Panc1 (cell line): ENCODE results near the gene ZDHHC14. TPM values are rescaled to one million over a fixed set of nuclear protein-coding genes. Genes with fewer than 3 reads are reported as not detected.

ENCODE experiments used
- ATAC-seq: fragments of 200-7000 bp; cut with Tn5 transposase; 2 replicates; pipeline ENCODE4 v1.9.1; 2020; ENCODE audit warnings: mild to moderate bottlenecking, moderate library complexity
- BruUV-seq: library from RNA; stranded (reverse); fragments of 400-500 nt; replicated peaks from 2 replicates; lab custom pipeline; 2021; lab: Mats Ljungman, UMichigan
- CTCF ChIA-PET: fragments of 300-600 bp; sonication (Branson Sonifier 250); formaldehyde crosslinking; loops from one replicate; lab custom pipeline; 2022; ENCODE audit warnings: antibody characterized with exemption; lab: Charles Lee
- POLR2A ChIA-PET: fragments of 300-600 bp; sonication (Branson Sonifier 250); formaldehyde crosslinking; loops from one replicate; lab custom pipeline; 2022; ENCODE audit warnings: antibody characterized with exemption; lab: Charles Lee
- DNase-seq: peaks from one replicate; pipeline ENCODE4 v3.0.0-alpha.2; 2010; ENCODE audit warnings: low read depth, low spot score
- H3K27ac ChIP-seq: 2 replicates; pipeline ENCODE4 v1.5.1; 2011; ENCODE audit warnings: mild to moderate bottlenecking, low read length, inconsistent platforms
- H3K27me3 ChIP-seq: fragments of 200-500 bp; sonication (Bioruptor generic); 2 replicates; pipeline ENCODE4 v1.6.0; 2014; ENCODE audit warnings: low read length, inconsistent platforms; ENCODE audit not compliant: control insufficient read depth, insufficient read depth
- H3K36me3 ChIP-seq: fragments of 200-500 bp; sonication (Bioruptor generic); 2 replicates; pipeline ENCODE4 v1.5.1; 2014; ENCODE audit warnings: inconsistent platforms, mild to moderate bottlenecking, low read length, moderate library complexity; ENCODE audit not compliant: control insufficient read depth, insufficient read depth
- H3K4me1 ChIP-seq: 2 replicates; pipeline ENCODE4 v1.5.1; 2011; ENCODE audit warnings: inconsistent platforms, mild to moderate bottlenecking, low read length, moderate library complexity; ENCODE audit not compliant: control insufficient read depth, insufficient read depth
- H3K4me3 ChIP-seq, 2 experiments: 2 replicates each; pipeline ENCODE4 v1.5.1; 2011 to 2012; ENCODE audit warnings: low read depth in 2 of 2, low read length in 2 of 2, mild to moderate bottlenecking in 2 of 2, inconsistent platforms in 1 of 2, moderate library complexity in 1 of 2
- H3K9me3 ChIP-seq: fragments of 200-500 bp; sonication (Bioruptor generic); 2 replicates; pipeline ENCODE4 v1.5.1; 2014; ENCODE audit warnings: low read depth, mild to moderate bottlenecking, inconsistent platforms, low read length, moderate library complexity; ENCODE audit not compliant: control insufficient read depth, insufficient read depth
- CTCF ChIP-seq: fragments of 450-650 bp; IDR thresholded peaks from 2 replicates; pipeline ENCODE4 v1.5.1; 2017; ENCODE audit warnings: mild to moderate bottlenecking
- POLR2AphosphoS5 ChIP-seq: IDR thresholded peaks from 2 replicates; pipeline ENCODE4 v1.6.1; 2012; ENCODE audit warnings: mild to moderate bottlenecking, low read depth, low read length, moderate library complexity
- REST ChIP-seq, 2 experiments: IDR thresholded peaks; 2 replicates each; pipeline ENCODE4 v1.6.1; 2011 to 2012; ENCODE audit warnings: low read depth in 2 of 2, control low read depth in 1 of 2, low read length in 1 of 2, mild to moderate bottlenecking in 1 of 2, moderate library complexity in 1 of 2; ENCODE audit not compliant: insufficient read depth in 1 of 2
- SIN3A ChIP-seq: IDR thresholded peaks from 2 replicates; pipeline ENCODE4 v1.6.1; 2012; ENCODE audit warnings: low read depth, mild to moderate bottlenecking, low read length, moderate library complexity, borderline replicate concordance; ENCODE audit not compliant: insufficient read depth
- TCF7L2 ChIP-seq: IDR thresholded peaks from 2 replicates; pipeline ENCODE4 v1.6.1; 2011; ENCODE audit warnings: mild to moderate bottlenecking, low read depth, low read length, inconsistent platforms
- in situ Hi-C: cut with HindIII; loops from 2 replicates; pipeline ENCODE4 v1.10.0; 2016; ENCODE audit warnings: low sequenced_read_pairs, low pct_unique_long_range_greater_than_20kb
- intact Hi-C: fragments of 100-400 bp; cut with micrococcal nuclease; formaldehyde crosslinking; loops from one replicate; pipeline ENCODE4 v1.10.0; 2022; ENCODE audit not compliant: unreplicated experiment
- total RNA-seq: library from RNA; stranded (reverse); gene quantifications from one replicate; pipeline ENCODE4 v1.2.1, GENCODE V29; 2021; ENCODE audit not compliant: unreplicated experiment

The ZDHHC14 gene
- total RNA-seq, 1 experiment from 2014 or later, result 19.9 TPM

- Histone ChIP-seq H3K27me3 (no peaks in the 10 kb centered on the region), H3K4me1 (no peaks in the 10 kb centered on the region), H3K27ac (no peak overlapping the region), H3K9me3 (no peaks in the 10 kb centered on the region), H3K4me3 (no peak overlapping the region), H3K36me3 (no peaks in the 10 kb centered on the region)
- no peak for TF ChIP-seq TCF7L2
- POLR2A ChIA-PET, result no interaction called here
- intact Hi-C loops (no loop called here), in situ Hi-C loops (no loop called here)
- CTCF ChIA-PET, result no interaction called here
- no peak for ATAC-seq
- BruUV-seq, result no TSS peak
- DNase-seq, result no peak
Measured at GRCh38 chr6:157361886-157362285, 19.1 kb upstream of the ZDHHC14 start.

- intact Hi-C loops (no loop called here), in situ Hi-C loops (no loop called here)
- Histone ChIP-seq H3K36me3 (no peaks in the 10 kb centered on the region), H3K27me3 (no peaks in the 10 kb centered on the region), H3K4me3 (no peak overlapping the region), H3K27ac (no peak overlapping the region), H3K4me1 (no peaks in the 10 kb centered on the region), H3K9me3 (no peaks in the 10 kb centered on the region)
- BruUV-seq, result no TSS peak
- ChIA-PET POLR2A (no interaction called here), CTCF (interaction anchor here (0.7 kb wide), 1 partner anchor 11 kb away, joined by 4 read pairs; no protein-coding TSS in a partner anchor)
- TF ChIP-seq CTCF (no peak), SIN3A (no peak), POLR2AphosphoS5 (no peak), TCF7L2 (no peak), REST (IDR thresholded peaks at IDR 0.05; ENCODE audit: insufficient read depth in 1 of 2, low read depth in 2 of 2, low read length in 1 of 2) (no peak)
- DNase-seq (no peak), ATAC-seq (no peak)
Measured at GRCh38 chr6:157364705-157365104, 16.3 kb upstream of the ZDHHC14 start.

- no peaks in the 10 kb centered on the region for H3K27me3 ChIP-seq
- in situ Hi-C loops, result no loop called here
- intact Hi-C loops, result no loop called here
- DNase-seq (no peak), ATAC-seq (no peak)
- H3K9me3 ChIP-seq, result no peaks in the 10 kb centered on the region
- TF ChIP-seq CTCF (no peak), TCF7L2 (no peak)
- H3K36me3 ChIP-seq, result no peaks in the 10 kb centered on the region
- no peak overlapping the region for H3K4me3 ChIP-seq
- no TSS peak for BruUV-seq
- ChIA-PET POLR2A (interaction anchor here (0.7 kb wide), 1 partner anchor 10 kb away, joined by 3 read pairs; no protein-coding TSS in a partner anchor), CTCF (no interaction called here)
- H3K4me1 ChIP-seq, result no peaks in the 10 kb centered on the region
- no peak overlapping the region for H3K27ac ChIP-seq
Measured at GRCh38 chr6:157366648-157367047, 14.3 kb upstream of the ZDHHC14 start.
